HL-60 (cell line): ENCODE results near the gene PDCD4.

ENCODE experiments used
- DNase-seq, 2 experiments: peaks; one replicate each; pipeline ENCODE4 v3.0.0-alpha.2; 2010 to 2020; ENCODE audit warnings: low read depth in 1 of 2, low spot score in 1 of 2
- H3K27ac ChIP-seq: fragments of 250-450 bp; sonication (Bioruptor Pico); replicated peaks from 2 replicates; pipeline ENCODE4 v1.5.1; 2020; ENCODE audit warnings: mild to moderate bottlenecking, moderate library complexity
- H3K27me3 ChIP-seq: fragments of 250-450 bp; sonication (Bioruptor Pico); 2 replicates; pipeline ENCODE4 v1.5.1; 2021; ENCODE audit warnings: mild to moderate bottlenecking, moderate library complexity; ENCODE audit not compliant: insufficient read depth, poor library complexity, severe bottlenecking
- H3K4me3 ChIP-seq: replicated peaks from 2 replicates; pipeline ENCODE4 v1.5.1; 2011; ENCODE audit warnings: mild to moderate bottlenecking, control low read depth, low read length; ENCODE audit not compliant: insufficient read depth
- CTCF ChIP-seq: IDR thresholded peaks from one replicate; pipeline ENCODE4 v1.5.1; 2011; ENCODE audit warnings: low read length, control low read depth, inconsistent platforms; ENCODE audit not compliant: insufficient read depth
- GABPA ChIP-seq: IDR thresholded peaks from 2 replicates; pipeline ENCODE4 v1.6.1; 2012; ENCODE audit warnings: low read depth
- POLR2AphosphoS5 ChIP-seq: IDR thresholded peaks from 2 replicates; pipeline ENCODE4 v1.6.1; 2012; ENCODE audit warnings: low read depth
- REST ChIP-seq: IDR thresholded peaks from 2 replicates; pipeline ENCODE4 v1.6.1; 2012; ENCODE audit warnings: low read depth; ENCODE audit not compliant: insufficient replicate concordance
- SPI1 ChIP-seq: IDR thresholded peaks from 2 replicates; pipeline ENCODE4 v1.6.1; 2012; ENCODE audit warnings: low read depth, mild to moderate bottlenecking, borderline replicate concordance

The PDCD4 gene

GRCh38 chr10:110847374-110847773 lies 24.4 kb upstream of the PDCD4 start:
- Histone ChIP-seq H3K4me3 (no peak overlapping the region), H3K27ac (no peak overlapping the region), H3K27me3 (no peaks in the 10 kb centered on the region)
- TF ChIP-seq POLR2AphosphoS5, result no peak
- no peak for TF ChIP-seq CTCF
- TF ChIP-seq SPI1, result no peak
- no peak for DNase-seq

GRCh38 chr10:110848106-110848505 lies 23.6 kb upstream of the PDCD4 start:
- Histone ChIP-seq H3K27ac (no peak overlapping the region), H3K27me3 (no peaks in the 10 kb centered on the region), H3K4me3 (no peak overlapping the region)
- TF ChIP-seq CTCF, result no peak
- TF ChIP-seq SPI1, result no peak
- no peak for TF ChIP-seq POLR2AphosphoS5
- no peak for TF ChIP-seq GABPA
- TF ChIP-seq REST, result no peak
- DNase-seq, result no peak

GRCh38 chr10:110850099-110850498 lies 21.6 kb upstream of the PDCD4 start:
- no peak overlapping the region for H3K4me3 ChIP-seq
- DNase-seq, result no peak
- TF ChIP-seq SPI1 (no peak), REST (no peak), POLR2AphosphoS5 (no peak), GABPA (no peak), CTCF (no peak)
- H3K27me3 ChIP-seq, result no peaks in the 10 kb centered on the region
- peak overlapping the region; percentile 47 for H3K27ac ChIP-seq

- TF ChIP-seq POLR2AphosphoS5 (peak; percentile 57), SPI1 (no peak)
- peak in 1 of 2 experiments; percentile 86 for DNase-seq
- no peaks in the 10 kb centered on the region for H3K27me3 ChIP-seq
- H3K4me3 ChIP-seq, result no peak overlapping the region
- H3K27ac ChIP-seq, result peak overlapping the region; percentile 47
These were observed 20.6 kb upstream of the PDCD4 start for GRCh38 chr10:110851020-110851612.
